Activated CD8-positive, alpha-beta memory T cell treated with anti-CD3 and anti-CD28 coated beads for 36 hours (primary cell): ENCODE measurements around the gene PLEKHA5. TPM values are rescaled to one million over a fixed set of nuclear protein-coding genes. Genes with fewer than 3 reads are reported as not detected.
"Not testable (repeated sequence)": the region's sequence is repeated elsewhere in the genome, so short reads cannot be mapped to it uniquely, and the experiment has no call there.

Experiments
- CTCF ChIA-PET: fragments of 350-600 bp; sonication (Branson Sonifier 250); formaldehyde crosslinking; loops from one replicate; lab custom pipeline; 2021; ENCODE audit warnings: antibody characterized with exemption; lab: Charles Lee
- POLR2A ChIA-PET: fragments of 350-600 bp; sonication (Branson Sonifier 250); formaldehyde crosslinking; loops from one replicate; lab custom pipeline; 2021; ENCODE audit warnings: antibody characterized with exemption; lab: Charles Lee
- total RNA-seq, 2 experiments: library from RNA; stranded (reverse); gene quantifications; one replicate each; pipeline ENCODE4 v1.2.3, GENCODE V29; 2021

Gene PLEKHA5
- total RNA-seq, 2 experiments from 2014 or later: 3.9 to 4.6 TPM

DNA sequence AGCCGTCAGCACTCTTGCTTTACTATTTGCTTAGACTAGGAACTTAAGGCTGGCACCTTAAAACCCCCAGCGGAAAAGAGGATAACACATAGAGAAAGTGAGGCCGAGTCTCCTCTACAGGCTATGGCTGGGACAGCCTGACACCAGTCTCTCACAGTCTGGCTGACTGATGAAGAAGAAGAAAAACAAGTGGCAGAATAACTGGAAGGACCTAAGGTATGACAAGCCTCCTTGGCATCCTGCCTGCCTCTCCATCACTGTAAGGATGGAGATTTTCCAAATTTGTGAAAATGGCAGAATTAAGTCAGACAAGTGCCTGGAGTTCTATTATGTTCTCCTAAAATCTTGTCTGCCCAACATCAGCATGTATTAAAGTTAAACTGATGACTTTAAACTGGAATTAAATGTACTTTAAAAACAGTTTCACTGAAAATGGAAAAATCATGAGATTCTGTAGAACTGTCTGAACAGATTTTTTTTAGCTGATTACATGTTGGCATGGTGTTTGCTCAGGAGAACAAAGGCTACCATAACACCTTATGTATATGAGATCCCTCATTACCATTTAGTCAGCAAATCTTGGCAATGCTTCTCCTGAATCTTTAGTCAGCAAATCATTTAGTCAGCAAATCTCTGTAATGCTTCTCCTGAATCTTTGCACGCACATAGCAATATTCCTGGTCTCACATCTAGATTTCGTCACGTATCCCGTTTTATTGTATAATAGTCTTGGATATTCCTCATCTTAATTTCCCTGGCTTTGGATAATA is 169.5 kb downstream of the PLEKHA5 start:
- ChIA-PET POLR2A (no interaction called here), CTCF (interaction anchor here (0.7 kb wide), 1 partner anchor 366 kb away, joined by 4 read pairs; no protein-coding TSS in a partner anchor)

DNA sequence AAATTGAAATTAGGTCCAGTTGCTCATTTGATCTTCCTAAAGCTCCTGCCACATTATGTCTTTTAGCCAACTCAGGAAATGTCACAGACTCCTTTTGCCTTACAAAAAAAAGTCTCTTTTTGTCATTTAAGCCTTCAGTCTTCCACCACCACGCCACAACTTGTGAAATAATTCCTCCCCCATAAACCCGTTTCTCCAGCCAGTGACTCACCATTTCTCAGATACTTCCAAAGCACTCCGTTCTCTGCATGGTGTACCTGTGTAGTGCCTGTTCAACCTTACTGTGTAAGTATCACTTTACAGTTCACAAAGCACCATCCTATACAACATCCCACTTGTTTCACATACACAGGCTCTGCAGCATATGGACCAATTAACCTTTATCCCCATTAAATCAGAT is 170.2 kb downstream of the PLEKHA5 start:
- CTCF ChIA-PET: no interaction called here
- POLR2A ChIA-PET: no interaction called here

DNA sequence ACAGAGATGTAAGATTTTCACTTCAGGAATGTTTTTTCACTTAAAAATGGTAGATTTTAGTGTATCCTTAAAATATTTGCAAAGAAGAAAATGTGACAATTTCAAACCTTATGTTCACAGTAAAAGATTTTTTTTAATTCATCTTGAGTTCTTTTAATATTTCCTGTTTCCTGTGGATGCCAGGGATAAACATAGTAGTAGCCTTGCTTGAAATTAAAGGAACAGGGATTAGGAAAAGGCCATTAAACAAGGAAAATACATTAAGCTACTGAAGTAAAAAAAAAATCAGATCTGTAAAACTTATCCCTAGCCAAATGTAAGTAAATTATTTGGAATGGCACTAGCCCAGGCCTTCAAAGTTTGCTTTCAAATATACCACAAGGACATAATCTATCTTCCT is 171.7 kb downstream of the PLEKHA5 start:
- POLR2A ChIA-PET: no interaction called here

DNA sequence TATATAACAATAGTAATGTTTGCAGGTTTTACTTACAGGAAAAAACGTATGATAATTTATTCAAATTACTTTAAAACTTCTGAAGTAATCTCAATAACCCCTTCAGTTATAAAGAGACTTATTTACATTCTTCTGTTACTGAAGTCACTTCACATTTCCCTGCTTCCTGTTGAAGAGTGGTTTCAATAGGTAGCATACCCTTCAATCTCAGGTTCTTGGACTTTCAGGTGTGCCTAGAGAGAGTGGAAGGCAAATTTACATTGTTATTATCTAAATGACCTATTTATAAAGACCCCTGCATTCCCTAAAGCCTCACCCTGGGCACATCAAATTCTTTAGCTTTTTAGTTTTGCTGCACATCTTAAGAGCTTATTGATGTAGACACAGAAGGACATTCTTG is 172.2 kb downstream of the PLEKHA5 start:
- CTCF ChIA-PET: no interaction called here
- POLR2A ChIA-PET: no interaction called here

More for the DNA sequence above, 171.7 kb downstream of the PLEKHA5 start:
- CTCF ChIA-PET: no interaction called here

DNA sequence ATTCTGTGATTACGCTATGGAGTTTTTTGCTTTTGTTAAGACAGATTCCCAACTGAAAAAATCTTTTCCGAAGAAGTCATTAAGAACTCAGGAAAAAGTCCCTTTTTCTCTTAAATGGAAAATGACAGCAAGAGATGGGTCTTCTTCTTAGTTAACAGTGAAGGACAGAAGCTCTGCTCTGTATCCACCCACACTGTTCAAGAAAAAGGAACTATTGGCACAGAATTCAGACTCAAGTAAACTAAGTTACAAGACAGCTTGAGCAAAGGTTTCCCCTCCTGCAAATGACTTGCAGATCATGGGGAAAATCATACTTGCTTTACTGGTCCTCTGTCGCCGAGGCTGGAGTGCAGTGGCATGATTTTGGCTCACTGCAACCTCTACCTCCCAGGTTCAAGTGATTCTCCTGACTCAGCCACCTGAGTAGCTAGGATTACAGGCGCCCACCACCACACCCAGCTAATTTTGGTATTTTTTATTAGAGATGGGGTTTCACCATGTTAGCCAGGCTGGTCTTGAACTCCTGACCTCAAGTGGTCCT is 172.6 kb downstream of the PLEKHA5 start:
- ChIA-PET POLR2A (no interaction called here), CTCF (no interaction called here)

DNA sequence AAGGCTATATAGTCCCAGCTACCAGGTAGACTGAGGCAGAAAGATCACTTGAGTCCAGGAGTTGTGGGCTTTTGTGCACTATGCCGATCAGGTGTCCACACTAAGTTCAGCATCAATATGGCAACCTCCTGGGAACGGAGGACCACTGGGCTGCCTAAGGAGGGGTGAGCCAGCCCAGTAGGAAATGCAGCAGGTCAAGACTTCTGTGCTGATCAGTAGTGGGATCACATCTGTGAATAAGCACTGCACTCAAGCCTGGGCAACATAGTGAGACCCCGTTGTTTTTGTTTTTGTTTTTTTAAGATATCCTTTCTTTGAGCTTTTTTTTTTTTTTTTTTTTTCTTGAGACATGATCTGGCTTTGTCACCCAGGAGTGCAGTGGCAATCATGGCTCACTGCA is 174.0 kb downstream of the PLEKHA5 start:
- POLR2A ChIA-PET: no interaction called here

DNA sequence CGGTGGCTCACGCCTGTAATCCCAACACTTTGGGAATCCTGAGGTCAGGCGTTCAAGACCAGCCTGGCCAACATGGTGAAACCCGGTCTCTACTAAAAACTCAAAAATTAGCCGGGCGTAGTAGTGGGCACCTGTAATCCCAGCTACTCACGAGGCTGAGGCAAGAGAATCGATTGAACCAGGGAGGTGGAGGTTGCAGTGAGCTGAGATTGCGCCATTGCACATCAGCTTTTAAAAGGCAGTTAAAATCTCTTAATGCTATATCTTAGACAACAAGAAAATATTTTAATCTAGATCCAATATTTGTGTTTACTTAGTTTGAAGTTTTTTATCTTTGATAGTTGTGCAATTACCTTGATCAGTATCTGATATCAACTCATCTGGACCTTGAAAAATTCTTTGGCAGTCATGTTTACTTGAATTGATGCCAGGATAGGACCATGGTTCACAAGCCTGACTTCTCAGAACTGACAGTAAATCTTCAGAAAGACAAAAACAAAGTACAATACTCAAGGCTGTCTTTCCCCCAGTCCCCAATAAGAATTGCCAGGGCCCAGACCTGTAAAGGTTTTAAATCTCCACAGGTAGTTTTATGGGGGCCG is 174.7 kb downstream of the PLEKHA5 start:
- CTCF ChIA-PET: no interaction called here
- POLR2A ChIA-PET: no interaction called here

More for the DNA sequence above, 174.0 kb downstream of the PLEKHA5 start:
- CTCF ChIA-PET: no interaction called here

DNA sequence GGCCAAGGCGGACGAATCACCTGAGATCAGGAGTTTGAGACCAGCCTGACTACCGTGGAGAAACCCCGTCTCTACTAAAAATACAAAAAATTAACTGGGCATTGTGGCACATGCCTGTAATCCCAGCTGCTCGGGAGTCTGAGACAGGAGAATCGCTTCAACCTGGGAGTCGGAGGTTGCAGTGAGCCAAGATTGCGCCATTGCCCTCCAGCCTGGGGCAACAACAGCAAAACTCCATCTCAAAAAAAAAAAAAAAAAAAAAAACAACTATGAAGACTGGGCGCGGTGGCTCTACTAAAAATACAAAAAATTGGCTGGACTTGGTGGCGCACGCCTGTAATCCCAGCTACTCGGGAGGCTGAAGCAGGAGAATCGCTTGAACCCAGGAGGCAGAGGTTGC is 176.1 kb downstream of the PLEKHA5 start:
- ChIA-PET POLR2A (interaction anchor here (0.7 kb wide), 1 partner anchor 200 kb away, joined by 9 read pairs; no protein-coding TSS in a partner anchor), CTCF (interaction anchor here (0.6 kb wide), 1 partner anchor 239 kb away, joined by 3 read pairs; no protein-coding TSS in a partner anchor)

DNA sequence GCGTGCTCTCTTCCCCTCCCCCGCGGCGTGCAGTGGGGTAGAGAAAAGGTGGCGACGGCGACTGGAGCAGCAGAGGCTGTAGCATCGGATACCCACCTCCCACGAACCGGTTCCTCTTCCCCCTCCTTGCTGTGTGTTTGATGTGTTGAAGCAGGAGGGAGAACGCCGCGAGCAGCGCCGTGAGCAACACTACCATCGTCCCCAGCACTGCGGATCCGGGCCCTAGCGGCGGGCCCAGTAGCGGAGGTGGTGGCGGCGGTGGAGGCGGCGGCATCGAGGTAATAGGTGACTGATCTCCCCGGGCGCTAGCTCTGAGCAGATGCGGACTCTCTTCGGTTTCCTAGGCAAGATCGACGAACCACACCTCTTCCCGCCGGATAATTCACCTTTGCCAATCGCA is 176.8 kb downstream of the PLEKHA5 start:
- ChIA-PET CTCF (no interaction called here), POLR2A (interaction anchor here (0.7 kb wide), 1 partner anchor 201 kb away, joined by 9 read pairs; no protein-coding TSS in a partner anchor)

DNA sequence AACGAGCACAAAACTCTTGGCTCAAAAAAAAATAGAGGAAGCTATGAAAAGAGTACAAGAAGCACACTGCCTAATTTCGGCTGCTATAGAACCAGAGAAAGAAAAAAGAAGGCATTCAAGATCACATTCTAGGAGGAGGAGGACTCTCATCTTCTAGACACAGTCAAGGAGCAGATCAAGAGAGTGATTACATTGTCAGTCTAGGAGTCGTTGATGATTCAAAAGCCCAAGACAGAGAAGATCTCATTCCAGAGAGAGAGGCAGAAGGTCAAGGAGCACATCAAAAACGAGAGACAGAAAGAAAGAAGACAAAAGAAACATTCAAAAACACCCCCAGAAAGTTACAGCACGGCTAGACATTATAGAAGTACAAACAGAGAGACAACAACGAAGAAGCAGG is 177.9 kb downstream of the PLEKHA5 start:
- POLR2A ChIA-PET: no interaction called here
- CTCF ChIA-PET: no interaction called here

DNA sequence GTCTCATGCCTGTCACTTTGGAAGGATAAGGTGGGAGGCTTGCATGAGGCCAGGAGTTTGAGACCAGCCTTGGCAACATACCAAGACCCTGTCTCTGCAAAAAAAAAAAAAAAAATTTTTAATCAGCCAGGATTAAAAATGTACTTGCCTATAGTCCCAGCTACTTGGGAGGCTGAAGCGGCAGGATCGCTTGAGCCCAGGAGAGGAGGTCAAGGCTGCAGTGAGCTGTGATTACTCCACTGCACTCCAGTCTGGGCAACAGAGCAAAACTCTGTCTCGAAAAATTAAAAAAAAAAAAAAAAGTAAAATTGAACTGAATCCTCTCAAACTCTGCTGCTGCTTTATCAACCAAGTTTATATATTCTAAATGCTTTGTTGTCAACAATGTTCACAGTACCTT is 181.6 kb downstream of the PLEKHA5 start:
- ChIA-PET POLR2A (interaction anchor here (0.6 kb wide), 1 partner anchor 71 kb away, joined by 5 read pairs; no protein-coding TSS in a partner anchor), CTCF (no interaction called here)

DNA sequence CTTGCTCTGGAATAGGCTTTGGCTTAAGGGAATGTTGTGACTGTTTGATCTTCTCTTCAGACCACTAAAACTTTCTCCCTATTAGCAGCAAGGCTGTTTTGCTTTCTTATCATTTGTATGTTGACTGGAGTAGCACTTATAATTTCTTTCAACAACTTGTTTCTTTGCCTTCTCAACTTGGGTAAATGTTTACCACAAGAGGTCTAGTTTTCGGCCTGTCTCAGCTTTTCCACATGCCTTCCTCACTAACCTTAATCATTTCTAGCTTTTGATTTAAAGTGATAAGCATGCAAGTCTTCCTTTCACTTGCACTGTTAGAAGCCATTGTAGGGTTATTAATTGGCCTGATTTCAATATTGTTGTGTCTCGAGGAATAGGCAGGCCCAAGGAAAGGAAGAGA is 183.1 kb downstream of the PLEKHA5 start:
- POLR2A ChIA-PET: no interaction called here
- CTCF ChIA-PET: no interaction called here

DNA sequence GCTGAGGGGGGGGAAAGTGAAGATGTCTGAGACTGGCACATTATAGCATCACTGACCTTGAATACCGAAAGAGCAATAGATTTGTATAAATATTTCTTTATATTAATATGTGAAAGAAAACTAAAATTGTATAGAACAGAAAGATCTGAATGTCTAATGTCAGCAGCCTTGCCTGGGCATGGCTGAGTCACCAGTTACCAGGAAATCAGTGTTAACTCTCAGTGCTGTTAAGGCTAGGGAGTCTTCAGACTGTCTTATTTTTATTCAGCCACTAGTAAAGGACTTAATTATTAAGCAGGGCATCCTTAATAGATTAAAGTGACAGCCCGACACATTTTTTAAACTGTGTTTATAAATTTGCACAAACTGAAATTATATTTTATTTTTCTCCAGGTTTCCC is 186.9 kb downstream of the PLEKHA5 start:
- ChIA-PET POLR2A (no interaction called here), CTCF (no interaction called here)

DNA sequence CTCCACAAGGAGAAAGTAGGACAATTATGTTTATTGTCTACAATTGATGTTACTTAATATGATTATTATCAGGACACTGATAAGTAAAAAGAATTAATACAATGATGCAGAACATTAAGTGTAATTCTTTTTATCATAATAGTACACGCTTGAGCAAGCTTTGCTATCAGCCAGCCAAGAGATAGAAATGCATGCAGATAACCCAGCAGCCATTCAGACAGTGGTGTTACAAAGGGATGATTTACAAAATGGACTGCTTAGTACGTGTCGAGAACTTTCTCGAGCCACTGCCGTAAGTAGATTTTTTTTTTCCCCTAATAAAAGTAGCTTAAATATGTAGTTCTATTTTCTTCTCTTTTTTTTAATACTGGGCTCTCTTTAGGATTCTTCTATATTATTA is 192.8 kb downstream of the PLEKHA5 start:
- ChIA-PET POLR2A (no interaction called here), CTCF (no interaction called here)

DNA sequence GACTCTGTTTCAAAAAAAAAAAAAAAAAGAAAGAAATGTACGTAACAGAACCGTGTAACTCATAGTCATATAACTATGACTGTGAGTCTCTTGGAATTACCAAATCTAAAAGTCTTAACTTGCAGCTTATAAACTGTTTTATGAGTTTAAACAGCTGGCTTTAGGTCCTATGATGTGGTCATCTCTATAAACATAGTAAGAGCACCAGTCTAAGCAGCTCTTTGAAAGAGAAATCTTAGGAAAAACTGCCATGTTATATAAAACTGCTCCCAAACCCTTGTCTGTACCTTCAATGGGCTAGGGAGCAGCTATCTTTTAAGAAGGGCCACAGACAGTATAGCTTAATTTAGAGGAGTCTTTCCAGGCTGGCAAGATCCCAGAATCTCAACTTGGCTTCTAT is 194.3 kb downstream of the PLEKHA5 start:
- POLR2A ChIA-PET: no interaction called here
- CTCF ChIA-PET: no interaction called here

DNA sequence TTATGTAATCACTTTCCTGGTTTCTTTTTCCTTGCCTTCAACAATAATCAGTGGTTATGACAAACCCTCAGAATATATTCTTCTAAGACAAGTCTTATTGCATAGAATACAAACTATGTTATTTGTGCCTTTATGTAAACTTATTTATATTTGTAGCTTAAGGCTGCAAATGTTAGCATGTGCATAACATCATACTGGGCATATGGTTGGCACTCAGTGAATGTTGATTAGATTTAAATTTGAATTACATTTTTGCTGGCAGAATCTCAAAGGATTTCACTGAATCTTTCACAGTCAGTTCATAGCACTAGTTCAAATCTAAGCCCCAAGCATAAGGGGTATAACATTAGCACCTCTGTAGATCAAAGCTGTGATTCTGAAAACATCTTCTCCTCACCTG is 196.6 kb downstream of the PLEKHA5 start:
- ChIA-PET POLR2A (no interaction called here), CTCF (no interaction called here)

DNA sequence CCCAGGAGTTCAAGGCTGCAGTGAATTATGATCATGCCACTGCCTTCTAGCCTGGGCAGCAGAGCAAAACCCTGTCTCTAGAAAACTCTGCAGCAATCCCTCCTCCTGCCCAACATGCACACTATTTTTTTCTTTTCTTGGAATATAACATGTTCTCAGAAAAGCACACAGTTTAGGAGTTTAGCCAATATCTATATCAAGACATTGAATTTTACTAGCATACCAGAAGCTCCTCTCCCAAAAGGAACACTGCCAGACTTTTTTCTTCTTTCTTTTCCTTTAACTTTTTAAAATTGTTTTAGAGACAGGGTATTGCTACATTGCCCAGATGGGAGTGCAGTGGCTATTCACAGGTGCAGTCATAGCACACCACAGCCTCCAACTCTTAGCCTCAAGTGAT is 202.7 kb downstream of the PLEKHA5 start:
- CTCF ChIA-PET: no interaction called here

DNA sequence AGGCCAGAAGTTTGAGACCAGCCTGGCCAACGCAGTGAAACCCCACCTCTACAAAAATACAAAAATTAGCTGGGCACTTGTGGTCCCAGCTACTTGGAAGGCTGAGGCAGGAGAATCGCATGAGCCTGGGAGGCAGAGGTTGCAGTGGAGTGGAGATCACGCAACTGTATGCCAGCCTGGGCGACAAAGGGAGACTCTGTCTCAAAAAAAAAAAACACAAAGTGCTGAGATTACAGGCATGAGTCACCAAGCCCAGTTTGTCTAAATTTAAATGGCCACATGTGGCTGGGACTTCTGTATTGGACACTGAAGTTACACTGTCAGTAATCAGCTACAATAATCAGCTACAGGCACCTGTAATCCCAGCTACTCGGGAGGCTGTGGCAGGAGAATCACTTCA is 208.9 kb downstream of the PLEKHA5 start:
- POLR2A ChIA-PET: no interaction called here

More for the DNA sequence above, 202.7 kb downstream of the PLEKHA5 start:
- POLR2A ChIA-PET: no interaction called here

DNA sequence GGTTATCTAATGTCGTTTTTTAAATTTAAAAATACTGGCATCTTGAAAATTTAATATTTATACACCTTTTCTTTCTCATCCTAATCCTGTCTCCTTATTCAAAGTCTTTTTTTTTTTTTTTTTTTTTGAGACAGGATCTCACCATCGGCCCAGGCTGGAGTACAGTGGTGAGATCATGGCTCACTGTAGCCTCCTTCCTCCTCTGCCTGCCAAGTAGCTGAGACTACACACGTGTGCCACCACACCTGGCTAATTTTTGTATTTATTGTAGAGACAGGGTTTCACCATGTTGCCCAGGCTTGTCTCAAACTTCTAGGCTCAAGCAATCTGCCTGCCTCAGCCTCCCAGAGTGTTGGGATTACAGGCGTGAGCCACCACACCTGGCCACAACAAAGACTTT is 221.3 kb downstream of the PLEKHA5 start:
- POLR2A ChIA-PET: not testable (repeated sequence)
- CTCF ChIA-PET: interaction anchor here (0.8 kb wide), 1 partner anchor 14 kb away, joined by 3 read pairs; no protein-coding TSS in a partner anchor

More for the DNA sequence above, 208.9 kb downstream of the PLEKHA5 start:
- CTCF ChIA-PET: no interaction called here

DNA sequence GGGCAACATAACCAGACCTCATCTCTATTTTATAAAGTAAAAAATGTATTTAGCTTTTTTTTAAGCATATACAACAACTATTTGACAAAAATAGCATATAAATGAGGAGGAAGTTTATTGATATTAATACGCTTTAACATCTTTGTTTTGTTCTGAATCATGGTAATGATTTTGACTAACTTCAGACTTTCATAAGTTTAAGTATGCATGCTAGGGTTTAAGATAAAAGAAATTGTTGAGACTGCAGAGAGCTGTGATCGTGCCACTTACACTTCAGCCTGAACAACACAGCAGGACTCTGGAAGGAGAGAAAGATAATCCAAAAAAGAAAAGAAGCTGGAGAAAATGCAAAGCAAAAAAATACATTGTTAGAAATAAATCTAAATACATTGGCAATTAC is 221.8 kb downstream of the PLEKHA5 start:
- CTCF ChIA-PET: interaction anchor here (0.8 kb wide), 1 partner anchor 15 kb away, joined by 3 read pairs; no protein-coding TSS in a partner anchor

More for the DNA sequence above, 221.8 kb downstream of the PLEKHA5 start:
- POLR2A ChIA-PET: no interaction called here
